ENCODE results near the gene HOXD13. TPM values are rescaled to one million over a fixed set of nuclear protein-coding genes. Genes with fewer than 3 reads are reported as not detected.

HOXD13 gene
- total RNA-seq = not detected
- polyA plus RNA-seq = not detected
- long read RNA-seq, donor 1 = 0 reads
- long read RNA-seq, donor 2 = 0 reads
- long read RNA-seq, donor 3, partial matches to known transcripts = 0 of 1 reads
- long read RNA-seq, donor 3, other reads (novel, unspliced or antisense) = 0 of 1 reads

DNA sequence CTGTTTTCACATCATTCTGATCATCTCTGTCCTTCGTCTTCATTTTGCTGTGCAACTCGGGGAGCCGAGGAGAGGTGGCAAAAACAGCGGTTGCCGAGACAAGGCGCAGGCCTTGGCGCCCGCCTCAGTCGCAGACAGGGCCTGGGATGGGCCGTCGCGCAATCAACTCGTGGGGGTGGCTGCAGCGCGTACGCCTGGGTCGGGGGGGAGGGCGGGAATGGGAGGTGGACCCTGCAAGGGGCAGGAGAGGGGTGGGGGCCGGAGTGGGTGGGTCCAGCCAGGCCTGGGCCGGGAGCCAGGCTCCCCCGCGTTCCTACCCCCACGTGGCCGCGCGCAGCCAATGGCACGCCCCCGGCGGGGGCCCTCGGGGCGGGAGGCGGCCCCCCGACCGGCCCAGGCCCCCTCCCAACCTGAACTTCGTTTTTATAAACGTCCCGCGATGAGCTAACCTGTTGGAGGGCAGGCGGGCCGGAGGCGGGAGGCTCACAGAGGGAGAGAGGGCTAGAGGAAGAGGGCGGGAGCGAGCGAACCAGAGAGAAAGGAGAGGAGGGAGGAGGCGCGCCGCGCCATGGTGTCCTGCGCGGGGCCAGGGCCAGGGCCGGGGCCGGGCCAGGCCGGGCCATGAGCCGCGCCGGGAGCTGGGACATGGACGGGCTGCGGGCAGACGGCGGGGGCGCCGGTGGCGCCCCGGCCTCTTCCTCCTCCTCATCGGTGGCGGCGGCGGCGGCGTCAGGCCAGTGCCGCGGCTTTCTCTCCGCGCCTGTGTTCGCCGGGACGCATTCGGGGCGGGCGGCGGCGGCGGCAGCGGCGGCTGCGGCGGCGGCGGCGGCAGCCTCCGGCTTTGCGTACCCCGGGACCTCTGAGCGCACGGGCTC is at the start of gene HOXD13:
Gene HOXD13 (plus strand): TSS at position 452 of the 875 bp plus-strand sequence. CDS start 170 bp downstream, at position 622.
- intact Hi-C loops (cut with DNase I) = loop anchor here in 2 of 10 donors (10.0 kb wide), 1 partner anchor 838 kb away; no protein-coding TSS in a partner anchor
- Histone ChIP-seq H3K27ac (peak within 1 kb of the TSS in 1 of 12 donors; percentile 86), H3K27me3 (peaks cover 90 to 100% (median 98%) of the 10 kb centered on the region in 9 donors), H3K9me3 (no peaks in the 10 kb centered on the region), H3K4me3 (peak within 1 kb of the TSS in 9 of 12 donors; percentile 7 to 36 (median 24)), H3K4me1 (peaks cover 4 to 46% (median 23%) of the 10 kb centered on the region in 12 donors), H3K36me3 (no peaks in the 10 kb centered on the region)
- TF ChIP-seq POLR2A (IDR thresholded peaks at IDR 0.05) = no peak
- TF ChIP-seq, protein P1, sequence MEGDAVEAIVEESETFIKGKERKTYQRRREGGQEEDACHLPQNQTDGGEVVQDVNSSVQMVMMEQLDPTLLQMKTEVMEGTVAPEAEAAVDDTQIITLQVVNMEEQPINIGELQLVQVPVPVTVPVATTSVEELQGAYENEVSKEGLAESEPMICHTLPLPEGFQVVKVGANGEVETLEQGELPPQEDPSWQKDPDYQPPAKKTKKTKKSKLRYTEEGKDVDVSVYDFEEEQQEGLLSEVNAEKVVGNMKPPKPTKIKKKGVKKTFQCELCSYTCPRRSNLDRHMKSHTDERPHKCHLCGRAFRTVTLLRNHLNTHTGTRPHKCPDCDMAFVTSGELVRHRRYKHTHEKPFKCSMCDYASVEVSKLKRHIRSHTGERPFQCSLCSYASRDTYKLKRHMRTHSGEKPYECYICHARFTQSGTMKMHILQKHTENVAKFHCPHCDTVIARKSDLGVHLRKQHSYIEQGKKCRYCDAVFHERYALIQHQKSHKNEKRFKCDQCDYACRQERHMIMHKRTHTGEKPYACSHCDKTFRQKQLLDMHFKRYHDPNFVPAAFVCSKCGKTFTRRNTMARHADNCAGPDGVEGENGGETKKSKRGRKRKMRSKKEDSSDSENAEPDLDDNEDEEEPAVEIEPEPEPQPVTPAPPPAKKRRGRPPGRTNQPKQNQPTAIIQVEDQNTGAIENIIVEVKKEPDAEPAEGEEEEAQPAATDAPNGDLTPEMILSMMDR (IDR thresholded peaks at IDR 0.05) = no peak
- WGBS, 4 donors = 1 to 4% (median 3%) methylated on average over 26 to 95 of the region's 95 CpGs
- peak in 1 of 4 donors; percentile 17 for ATAC-seq
- peak in 2 of 5 donors; percentile 10 to 61 for DNase-seq

DNA sequence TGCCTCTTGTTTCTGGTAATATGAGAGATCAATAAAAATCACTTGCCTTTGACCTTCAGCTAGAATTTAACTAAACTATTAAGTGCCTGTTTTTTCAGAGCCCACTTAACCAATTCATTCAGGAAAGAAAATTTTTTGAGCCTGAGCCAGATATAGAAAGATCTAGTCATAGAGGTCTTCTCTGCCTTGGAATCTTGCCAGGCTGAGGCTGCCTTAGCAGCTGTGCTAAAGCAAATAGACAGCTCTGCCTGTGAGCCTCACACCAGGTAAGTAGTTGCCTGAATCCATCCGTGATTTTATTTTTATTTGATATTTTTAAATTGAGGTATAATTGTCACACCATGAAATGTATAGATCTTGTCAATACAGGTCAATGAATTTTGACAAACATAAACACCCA is 36.1 kb upstream of the HOXD13 start:
- no peak for DNase-seq
- 28 to 61% (median 43%) methylated on average over 1 of the region's 1 CpG for WGBS, 4 donors
- Histone ChIP-seq H3K27me3 (peaks cover 0 to 61% (median 9%) of the 10 kb centered on the region in 9 donors), H3K27ac (no peak overlapping the region), H3K4me1 (no peaks in the 10 kb centered on the region), H3K9me3 (no peaks in the 10 kb centered on the region), H3K36me3 (no peaks in the 10 kb centered on the region), H3K4me3 (no peak overlapping the region)
- ATAC-seq = no peak
- intact Hi-C loops (cut with DNase I) = no loop called here
- TF ChIP-seq POLR2A (IDR thresholded peaks at IDR 0.05) = no peak
- TF ChIP-seq, protein P1 (IDR thresholded peaks at IDR 0.05) = no peak

DNA sequence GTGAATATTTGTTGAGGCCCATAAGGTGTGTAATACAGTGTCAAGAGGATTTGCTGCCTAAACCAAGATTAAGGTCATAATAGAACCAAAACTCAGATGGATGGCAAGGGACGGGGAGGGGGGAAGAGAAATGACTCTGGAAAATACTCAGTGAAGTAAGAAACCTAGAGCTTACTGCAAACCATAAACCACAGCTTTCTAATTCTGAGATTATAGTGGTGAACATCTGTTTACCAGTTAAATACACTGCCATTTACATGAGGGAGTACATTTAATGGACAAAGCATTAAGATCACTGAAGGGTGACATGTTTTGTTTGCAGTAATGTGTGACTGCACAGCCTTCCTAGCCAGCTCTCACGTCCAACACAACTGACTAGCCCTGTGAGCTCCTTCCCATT is 28.6 kb upstream of the HOXD13 start:
- 53 to 78% (median 68%) methylated on average over 2 of the region's 2 CpGs for WGBS, 4 donors
- H3K4me1 ChIP-seq = peaks cover 0 to 22% (median 7%) of the 10 kb centered on the region in 12 donors
- peaks cover 21 to 90% (median 37%) of the 10 kb centered on the region in 9 donors for H3K27me3 ChIP-seq
- no peak for DNase-seq
- H3K27ac ChIP-seq = no peak overlapping the region
- TF ChIP-seq POLR2A (IDR thresholded peaks at IDR 0.05) = no peak
- TF ChIP-seq, protein P1 (IDR thresholded peaks at IDR 0.05) = no peak
- H3K36me3 ChIP-seq = no peaks in the 10 kb centered on the region
- no peak overlapping the region for H3K4me3 ChIP-seq
- intact Hi-C loops (cut with DNase I) = no loop called here
- ATAC-seq = no peak
- H3K9me3 ChIP-seq = no peaks in the 10 kb centered on the region
